Activated CD4-positive, alpha-beta T cell treated with anti-CD3 and anti-CD28 coated beads for 36 hours (primary cell): ENCODE measurements around the gene GLB1L3. TPM values are rescaled to one million over a fixed set of nuclear protein-coding genes. Genes with fewer than 3 reads are reported as not detected.
"Not testable (repeated sequence)": the region's sequence is repeated elsewhere in the genome, so short reads cannot be mapped to it uniquely, and the experiment has no call there.

ENCODE experiments used
- ATAC-seq: fragments of 200-7000 bp; cut with Tn5 transposase; one replicate; pipeline ENCODE4 v1.10.0; 2021; ENCODE audit warnings: mild to moderate bottlenecking, moderate library complexity
- CTCF ChIA-PET: fragments of 350-600 bp; sonication (Branson Sonifier 250); formaldehyde crosslinking; loops from one replicate; lab custom pipeline; 2021; ENCODE audit warnings: antibody characterized with exemption; lab: Charles Lee
- POLR2A ChIA-PET: fragments of 350-600 bp; sonication (Branson Sonifier 250); formaldehyde crosslinking; loops from one replicate; lab custom pipeline; 2021; ENCODE audit warnings: antibody characterized with exemption, inconsistent platforms; lab: Charles Lee
- DNase-seq: peaks from one replicate; pipeline ENCODE4 v3.0.0-alpha.2; 2020
- H3K27ac Mint-ChIP-seq: one replicate; pipeline ENCODE4 v1.8.0; 2021; ENCODE audit warnings: mixed read lengths
- H3K27me3 Mint-ChIP-seq: one replicate; pipeline ENCODE4 v1.8.0; 2021; ENCODE audit warnings: mixed read lengths
- H3K36me3 Mint-ChIP-seq: one replicate; pipeline ENCODE4 v1.8.0; 2021; ENCODE audit warnings: low read depth, mixed read lengths
- H3K4me1 Mint-ChIP-seq: one replicate; pipeline ENCODE4 v1.8.0; 2021; ENCODE audit warnings: mixed read lengths
- H3K4me3 Mint-ChIP-seq: one replicate; pipeline ENCODE4 v1.8.0; 2021; ENCODE audit warnings: mild to moderate bottlenecking, moderate library complexity, mixed read lengths
- H3K9me3 Mint-ChIP-seq: one replicate; pipeline ENCODE4 v1.8.0; 2021; ENCODE audit warnings: low read depth, mixed read lengths
- intact Hi-C, 2 experiments: fragments of 100-400 bp; cut with DNase I in 1 of 2; cut with micrococcal nuclease in 1 of 2; formaldehyde crosslinking; loops; one replicate each; pipeline versions ENCODE4 v1.14.2 to v1.15.1; 2022 to 2024; cut with DNase I, micrococcal nuclease
- total RNA-seq, 2 experiments: library from RNA; stranded (reverse); gene quantifications; one replicate each; pipeline ENCODE4 v1.2.3, GENCODE V29; 2021

Gene GLB1L3
- total RNA-seq, 2 experiments from 2014 or later: 11.7 to 12.2 TPM

- CTCF ChIA-PET, H3K4me1 Mint-ChIP-seq, H3K27me3 Mint-ChIP-seq, intact Hi-C loops, DNase-seq, H3K27ac Mint-ChIP-seq, H3K4me3 Mint-ChIP-seq, ATAC-seq, POLR2A ChIA-PET: not testable (repeated sequence)
- peaks cover 21% of the 10 kb centered on the region for H3K9me3 Mint-ChIP-seq
- peaks cover 25% of the 10 kb centered on the region for H3K36me3 Mint-ChIP-seq
Measured at GRCh38 chr11:134321373-134321772, 45.2 kb downstream of the GLB1L3 start.

- H3K9me3 Mint-ChIP-seq: peaks cover 13% of the 10 kb centered on the region
- H3K27ac Mint-ChIP-seq: no peak overlapping the region
- ATAC-seq (no peak), DNase-seq (no peak)
- ChIA-PET POLR2A (no interaction called here), CTCF (no interaction called here)
- H3K36me3 Mint-ChIP-seq: peaks cover 19% of the 10 kb centered on the region
- no peaks in the 10 kb centered on the region for H3K4me1 Mint-ChIP-seq
- peaks cover 12% of the 10 kb centered on the region for H3K27me3 Mint-ChIP-seq
- no peak overlapping the region for H3K4me3 Mint-ChIP-seq
- intact Hi-C loops: no loop called here
Measured at GRCh38 chr11:134322553-134322952, 46.4 kb downstream of the GLB1L3 start.

- Mint-ChIP-seq H3K27ac (no peak overlapping the region), H3K4me3 (no peak overlapping the region), H3K9me3 (no peaks in the 10 kb centered on the region), H3K27me3 (peaks cover 23% of the 10 kb centered on the region), H3K4me1 (peaks cover 12% of the 10 kb centered on the region), H3K36me3 (no peaks in the 10 kb centered on the region)
- DNase-seq (no peak), ATAC-seq (no peak)
- intact Hi-C loops: no loop called here
- ChIA-PET CTCF (interaction anchor here (1.2 kb wide), 1 partner anchor 31 kb away, joined by 3 read pairs; no protein-coding TSS in a partner anchor), POLR2A (no interaction called here)
Measured at GRCh38 chr11:134328433-134328832, 52.3 kb downstream of the GLB1L3 start.

DNA sequence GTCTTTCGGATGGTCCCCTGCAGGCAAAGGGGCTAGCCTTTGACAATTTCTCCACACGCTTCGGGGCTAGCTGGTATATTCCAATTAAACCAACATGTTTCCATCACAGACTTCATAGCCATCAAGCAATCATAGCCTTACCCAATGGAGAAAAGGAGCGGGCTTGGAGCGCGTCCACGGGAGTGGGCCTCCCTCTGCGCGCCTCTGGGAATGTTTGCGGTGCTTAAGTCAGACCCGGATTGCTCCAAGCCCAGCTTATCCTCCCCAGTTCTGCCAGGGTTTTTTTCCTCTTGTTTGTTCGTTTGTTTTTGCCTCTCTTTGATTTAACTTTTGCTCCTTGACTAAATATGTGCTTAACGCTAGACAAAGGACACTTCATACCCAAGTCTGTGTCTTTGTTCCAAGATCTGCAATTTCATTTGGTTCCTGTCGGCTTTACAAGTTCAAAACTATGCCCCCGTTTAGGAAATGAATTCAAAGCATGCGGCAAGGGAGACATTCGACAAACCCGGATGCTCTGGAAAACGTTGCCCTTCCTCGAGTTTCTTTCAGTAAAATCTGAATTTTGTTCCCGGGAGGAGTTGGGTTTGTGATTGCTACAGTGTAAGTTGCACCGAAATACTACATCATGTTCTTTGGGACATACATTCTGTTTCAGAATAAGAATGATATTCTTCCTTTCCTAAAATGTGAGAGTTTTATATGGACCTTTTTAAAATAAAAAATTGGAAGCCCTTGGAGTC, 54.6 kb downstream of the GLB1L3 start:
- POLR2A ChIA-PET: no interaction called here
- H3K27ac Mint-ChIP-seq: no peak overlapping the region
- H3K27me3 Mint-ChIP-seq: peaks cover 23% of the 10 kb centered on the region
- CTCF ChIA-PET: no interaction called here
- ATAC-seq: no peak
- intact Hi-C loops: loop anchor here (1.0 to 5.0 kb wide), 8 partner anchors 53 to 402 kb away; partner anchors contain the start of genes ACAD8 (in 2 of the 2), GLB1L3 (in 2 of the 2), THYN1 (in 2 of the 2) and VPS26B (in 2 of the 2)
- no peak for DNase-seq
- peak overlapping the region; percentile 75 for H3K4me3 Mint-ChIP-seq
- peaks cover 12% of the 10 kb centered on the region for H3K4me1 Mint-ChIP-seq
- no peaks in the 10 kb centered on the region for H3K9me3 Mint-ChIP-seq
- no peaks in the 10 kb centered on the region for H3K36me3 Mint-ChIP-seq

DNA sequence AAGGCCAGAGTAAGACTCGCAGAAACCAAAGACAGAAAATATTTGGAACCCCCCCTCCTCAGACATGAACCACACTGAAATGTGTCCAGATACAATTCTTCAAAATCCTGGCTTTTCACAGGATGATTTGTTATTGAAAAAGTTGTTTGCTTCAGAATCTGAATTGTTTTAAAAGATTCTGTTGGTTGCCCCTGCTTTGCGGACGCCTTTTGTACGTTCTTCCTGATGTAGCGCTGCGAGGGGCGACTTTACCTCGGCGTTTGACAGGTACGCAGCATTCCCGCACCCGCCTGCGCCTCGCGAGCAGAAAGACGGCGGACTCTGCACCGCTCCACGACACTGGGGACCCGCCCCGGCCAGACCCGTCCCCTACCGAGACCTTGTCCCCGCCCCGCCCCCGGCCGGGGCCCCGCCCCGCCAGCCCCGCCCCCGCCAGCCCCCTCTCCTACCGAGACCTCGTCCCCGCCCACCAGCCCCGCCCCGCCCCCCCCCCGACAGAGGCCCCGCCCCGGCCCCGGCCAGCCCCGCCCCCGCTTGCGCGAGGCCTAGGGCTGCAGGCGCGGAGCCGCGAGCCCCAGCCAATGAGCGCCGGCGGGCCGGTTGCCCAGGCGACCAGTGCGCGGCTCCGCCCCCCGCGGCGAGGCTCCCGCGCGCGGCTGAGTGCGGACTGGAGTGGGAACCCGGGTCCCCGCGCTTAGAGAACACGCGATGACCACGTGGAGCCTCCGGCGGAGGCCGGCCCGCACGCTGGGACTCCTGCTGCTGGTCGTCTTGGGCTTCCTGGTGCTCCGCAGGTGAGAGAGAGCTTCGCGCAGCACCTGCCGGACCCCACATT, 55.4 kb downstream of the GLB1L3 start, which contains the start of gene GLB1L2:
GLB1L2 (plus strand) TSS at position 635 of the 835 bp plus-strand sequence; CDS start at position 709, 74 bp downstream.
- H3K4me3 Mint-ChIP-seq: peak within 1 kb of the TSS; percentile 75
- no peaks in the 10 kb centered on the region for H3K9me3 Mint-ChIP-seq
- DNase-seq: peak; percentile 86
- intact Hi-C loops: loop anchor here (1.0 to 5.0 kb wide), 8 partner anchors 54 to 403 kb away; partner anchors contain the start of genes ACAD8 (in 2 of the 2), GLB1L3 (in 2 of the 2), THYN1 (in 2 of the 2) and VPS26B (in 2 of the 2)
- H3K4me1 Mint-ChIP-seq: peaks cover 12% of the 10 kb centered on the region
- peak; percentile 99 for ATAC-seq
- peak within 1 kb of the TSS; percentile 64 for H3K27ac Mint-ChIP-seq
- ChIA-PET POLR2A (no interaction called here), CTCF (interaction anchor here (0.5 to 0.9 kb wide), 2 partner anchors 69 to 127 kb away, joined by 3 to 4 read pairs; no protein-coding TSS in a partner anchor)
- peaks cover 23% of the 10 kb centered on the region for H3K27me3 Mint-ChIP-seq
- H3K36me3 Mint-ChIP-seq: no peaks in the 10 kb centered on the region

DNA sequence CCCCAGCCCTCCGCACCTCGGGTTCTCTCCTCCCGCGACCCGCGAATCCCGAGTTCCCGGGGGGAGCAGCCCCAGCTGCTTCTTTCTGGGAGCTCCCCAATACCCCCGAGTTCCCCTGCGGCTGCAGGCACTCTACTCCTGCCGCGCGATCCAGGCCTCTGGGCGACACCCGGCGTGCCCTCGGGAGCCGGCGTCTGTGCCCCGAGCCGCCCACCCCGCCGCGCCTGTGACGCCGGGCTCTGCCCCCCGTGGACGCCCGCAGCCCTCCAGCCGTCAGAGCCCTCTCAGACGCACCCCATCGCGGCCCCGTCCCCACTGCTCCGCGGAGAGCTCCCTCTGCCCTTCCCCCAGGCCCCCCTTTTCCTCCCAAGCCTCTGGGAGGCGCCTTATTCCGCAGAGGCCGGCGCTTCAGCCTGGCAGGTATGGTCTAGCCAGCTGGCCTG, 56.0 kb downstream of the GLB1L3 start:
- intact Hi-C loops: loop anchor here (5.0 kb wide), 3 partner anchors 55 to 385 kb away; partner anchors contain the start of genes ACAD8 (in 1 of the 2), GLB1L3 (in 1 of the 2) and THYN1 (in 1 of the 2)
- Mint-ChIP-seq H3K4me3 (peak overlapping the region; percentile 71), H3K27ac (no peak overlapping the region)

DNA sequence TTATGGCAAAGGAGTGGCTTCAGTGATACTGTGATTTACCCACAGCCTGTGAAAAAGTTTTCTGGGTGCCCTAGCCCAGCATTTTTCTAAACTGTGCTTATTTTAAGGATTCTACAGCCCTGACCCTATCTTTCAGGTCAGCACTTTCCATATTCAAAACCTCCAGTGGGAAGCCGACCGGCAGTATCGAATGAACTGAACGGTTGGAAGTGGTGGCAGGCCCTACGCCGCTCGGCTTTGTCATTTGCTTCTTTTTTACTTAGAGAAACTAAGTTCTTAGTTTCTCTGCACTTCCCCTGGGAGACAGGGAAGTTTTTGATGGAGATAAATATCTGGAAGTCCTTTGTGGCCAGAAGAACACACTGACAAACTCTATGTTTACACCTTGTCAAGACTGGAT, 56.6 kb downstream of the GLB1L3 start:
- ChIA-PET CTCF (interaction anchor here (1.3 kb wide), 1 partner anchor 58 kb away, joined by 4 read pairs; no protein-coding TSS in a partner anchor), POLR2A (no interaction called here)
- peaks cover 12% of the 10 kb centered on the region for H3K4me1 Mint-ChIP-seq
- no peak overlapping the region for H3K27ac Mint-ChIP-seq
- intact Hi-C loops: loop anchor here (5.0 kb wide), 3 partner anchors 55 to 385 kb away; partner anchors contain the start of genes ACAD8 (in 1 of the 2), GLB1L3 (in 1 of the 2) and THYN1 (in 1 of the 2)
- no peaks in the 10 kb centered on the region for H3K36me3 Mint-ChIP-seq
- no peak for ATAC-seq
- no peaks in the 10 kb centered on the region for H3K9me3 Mint-ChIP-seq
- DNase-seq: no peak
- peak overlapping the region; percentile 71 for H3K4me3 Mint-ChIP-seq
- peaks cover 18% of the 10 kb centered on the region for H3K27me3 Mint-ChIP-seq

More for the DNA sequence above, 56.0 kb downstream of the GLB1L3 start:
- no peaks in the 10 kb centered on the region for H3K36me3 Mint-ChIP-seq
- no peaks in the 10 kb centered on the region for H3K9me3 Mint-ChIP-seq
- peaks cover 21% of the 10 kb centered on the region for H3K27me3 Mint-ChIP-seq
- H3K4me1 Mint-ChIP-seq: peaks cover 12% of the 10 kb centered on the region
- ChIA-PET CTCF (interaction anchor here (0.5 to 0.9 kb wide), 2 partner anchors 70 to 127 kb away, joined by 3 to 4 read pairs; no protein-coding TSS in a partner anchor), POLR2A (no interaction called here)
- DNase-seq (peak; percentile 46), ATAC-seq (peak; percentile 28)

DNA sequence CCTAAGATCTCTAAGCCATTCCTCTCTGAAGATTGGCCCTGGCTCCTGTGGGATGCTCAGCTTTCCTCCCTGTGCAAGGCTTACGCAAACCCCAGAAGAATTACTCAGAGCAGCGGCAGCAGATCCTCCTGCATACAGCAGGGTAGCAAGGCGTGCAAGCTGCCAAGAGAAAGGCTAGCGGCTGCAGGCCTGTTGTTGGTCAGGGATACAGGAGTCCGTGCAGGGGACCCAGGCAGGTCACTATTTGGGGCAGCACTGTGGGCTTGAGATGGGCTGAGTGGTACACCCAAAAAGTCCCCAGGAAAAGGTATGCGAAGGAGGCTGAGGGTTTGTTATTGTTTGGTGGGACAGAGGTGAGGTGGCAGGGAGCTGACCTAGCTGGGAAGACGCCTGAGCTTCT, 57.1 kb downstream of the GLB1L3 start:
- Mint-ChIP-seq H3K4me3 (peak overlapping the region; percentile 71), H3K9me3 (no peaks in the 10 kb centered on the region), H3K4me1 (peaks cover 12% of the 10 kb centered on the region), H3K27me3 (peaks cover 18% of the 10 kb centered on the region), H3K27ac (no peak overlapping the region), H3K36me3 (no peaks in the 10 kb centered on the region)
- ChIA-PET POLR2A (no interaction called here), CTCF (interaction anchor here (1.3 kb wide), 1 partner anchor 59 kb away, joined by 4 read pairs; no protein-coding TSS in a partner anchor)
- ATAC-seq: no peak
- intact Hi-C loops: loop anchor here (5.0 kb wide), 3 partner anchors 56 to 386 kb away; partner anchors contain the start of genes ACAD8 (in 1 of the 2), GLB1L3 (in 1 of the 2) and THYN1 (in 1 of the 2)
- no peak for DNase-seq

DNA sequence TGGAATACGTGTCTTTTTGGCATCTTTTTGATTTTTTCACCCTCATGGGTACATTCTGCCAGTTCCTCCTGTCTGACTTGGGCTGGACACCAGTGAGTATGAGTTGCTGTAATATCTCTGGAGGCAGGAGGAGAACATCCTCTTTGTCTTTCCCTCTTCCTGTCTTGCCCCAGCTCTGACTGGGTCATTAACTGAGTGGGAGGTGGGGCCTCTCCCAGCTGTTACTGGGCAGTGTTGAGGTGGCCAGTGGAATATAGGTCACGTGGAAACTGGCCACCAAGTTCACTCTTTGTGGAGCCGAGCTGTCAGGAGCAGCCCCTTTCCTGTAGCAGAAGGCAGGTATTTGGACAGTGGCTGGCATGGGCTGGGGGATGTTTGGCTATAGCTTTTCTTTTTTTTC, 57.8 kb downstream of the GLB1L3 start:
- DNase-seq (no peak), ATAC-seq (no peak)
- H3K27ac Mint-ChIP-seq: no peak overlapping the region
- H3K36me3 Mint-ChIP-seq: no peaks in the 10 kb centered on the region
- peaks cover 18% of the 10 kb centered on the region for H3K27me3 Mint-ChIP-seq
- peaks cover 12% of the 10 kb centered on the region for H3K4me1 Mint-ChIP-seq
- intact Hi-C loops: loop anchor here (5.0 kb wide), 3 partner anchors 57 to 387 kb away; partner anchors contain the start of genes ACAD8 (in 1 of the 2), GLB1L3 (in 1 of the 2) and THYN1 (in 1 of the 2)
- ChIA-PET POLR2A (no interaction called here), CTCF (interaction anchor here (1.0 to 1.3 kb wide), 2 partner anchors 60 to 72 kb away, joined by 4 read pairs; no protein-coding TSS in a partner anchor)
- no peak overlapping the region for H3K4me3 Mint-ChIP-seq
- no peaks in the 10 kb centered on the region for H3K9me3 Mint-ChIP-seq

GRCh38 chr11:134334796-134335571, 58.8 kb downstream of the GLB1L3 start:
- H3K36me3 Mint-ChIP-seq: no peaks in the 10 kb centered on the region
- CTCF ChIA-PET: interaction anchor here (0.7 to 1.0 kb wide), 2 partner anchors 73 to 182 kb away, joined by 3 to 4 read pairs; no protein-coding TSS in a partner anchor
- ATAC-seq (no peak), DNase-seq (no peak)
- no peak overlapping the region for H3K4me3 Mint-ChIP-seq
- H3K27me3 Mint-ChIP-seq: peaks cover 18% of the 10 kb centered on the region
- H3K4me1 Mint-ChIP-seq: peaks cover 12% of the 10 kb centered on the region
- H3K27ac Mint-ChIP-seq: no peak overlapping the region
- intact Hi-C loops: loop anchor here (5.0 kb wide), 3 partner anchors 58 to 388 kb away; partner anchors contain the start of genes ACAD8 (in 1 of the 2), GLB1L3 (in 1 of the 2) and THYN1 (in 1 of the 2)
- POLR2A ChIA-PET: no interaction called here
- H3K9me3 Mint-ChIP-seq: no peaks in the 10 kb centered on the region
